HG02943 (cell line): ENCODE results near the gene CTSW.
A peak's percentile ranks its signal among the peaks of the same experiment; 100 is the strongest.
"Not testable (repeated sequence)": the region's sequence is repeated elsewhere in the genome, so short reads cannot be mapped to it uniquely, and the experiment has no call there.

Experiments
- ATAC-seq: cut with Tn5 transposase; IDR thresholded peaks from one replicate; pipeline ENCODE4 v1.9.1; 2021; ENCODE audit warnings: mild to moderate bottlenecking, low read depth, moderate library complexity; ENCODE audit not compliant: unreplicated experiment

The CTSW gene

GRCh38 chr11:65883786-65884715, 4.4 kb downstream of the CTSW start:
- no peak for ATAC-seq

DNA sequence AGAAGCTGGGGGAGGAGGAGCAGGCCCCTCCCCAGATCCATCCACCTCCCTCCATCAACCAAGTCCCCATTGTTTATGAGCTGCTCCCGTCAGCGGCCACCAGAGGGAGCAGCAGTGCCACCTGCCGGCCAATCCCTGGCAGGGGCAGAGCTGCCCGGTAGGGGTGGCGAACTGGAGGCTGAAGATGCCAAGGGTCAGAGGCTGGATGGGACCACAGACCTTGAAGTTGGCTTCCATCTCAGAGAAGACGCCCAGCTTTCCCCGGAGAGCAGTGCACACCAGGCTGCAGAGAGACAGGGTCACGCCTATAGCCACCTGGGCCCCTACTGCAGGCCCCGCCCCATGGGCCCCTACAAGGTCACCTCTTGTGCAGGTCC, 5.1 kb downstream of the CTSW start:
- no peak for ATAC-seq

DNA sequence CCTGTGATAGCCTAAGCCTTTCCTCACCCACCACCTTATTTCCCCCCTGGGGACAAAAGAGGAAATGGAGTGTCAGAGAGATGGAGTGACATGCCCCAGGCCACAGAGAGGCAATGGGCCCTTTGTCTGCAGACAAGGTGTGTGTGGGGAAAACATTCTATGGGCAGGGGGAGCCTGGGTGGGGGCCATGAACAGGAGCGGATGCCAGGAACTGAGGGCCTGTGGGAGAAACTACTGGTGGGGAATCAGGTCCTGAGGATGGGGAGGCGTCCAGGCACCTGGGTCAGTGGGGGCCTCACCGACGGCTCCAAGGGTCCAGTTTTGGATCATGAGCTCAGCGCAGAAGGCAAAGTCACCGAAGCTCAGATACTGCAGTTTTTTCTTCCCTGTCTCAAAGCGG, 5.6 kb downstream of the CTSW start:
- ATAC-seq = no peak

GRCh38 chr11:65885808-65886536, 6.3 kb downstream of the CTSW start:
- ATAC-seq = no peak

DNA sequence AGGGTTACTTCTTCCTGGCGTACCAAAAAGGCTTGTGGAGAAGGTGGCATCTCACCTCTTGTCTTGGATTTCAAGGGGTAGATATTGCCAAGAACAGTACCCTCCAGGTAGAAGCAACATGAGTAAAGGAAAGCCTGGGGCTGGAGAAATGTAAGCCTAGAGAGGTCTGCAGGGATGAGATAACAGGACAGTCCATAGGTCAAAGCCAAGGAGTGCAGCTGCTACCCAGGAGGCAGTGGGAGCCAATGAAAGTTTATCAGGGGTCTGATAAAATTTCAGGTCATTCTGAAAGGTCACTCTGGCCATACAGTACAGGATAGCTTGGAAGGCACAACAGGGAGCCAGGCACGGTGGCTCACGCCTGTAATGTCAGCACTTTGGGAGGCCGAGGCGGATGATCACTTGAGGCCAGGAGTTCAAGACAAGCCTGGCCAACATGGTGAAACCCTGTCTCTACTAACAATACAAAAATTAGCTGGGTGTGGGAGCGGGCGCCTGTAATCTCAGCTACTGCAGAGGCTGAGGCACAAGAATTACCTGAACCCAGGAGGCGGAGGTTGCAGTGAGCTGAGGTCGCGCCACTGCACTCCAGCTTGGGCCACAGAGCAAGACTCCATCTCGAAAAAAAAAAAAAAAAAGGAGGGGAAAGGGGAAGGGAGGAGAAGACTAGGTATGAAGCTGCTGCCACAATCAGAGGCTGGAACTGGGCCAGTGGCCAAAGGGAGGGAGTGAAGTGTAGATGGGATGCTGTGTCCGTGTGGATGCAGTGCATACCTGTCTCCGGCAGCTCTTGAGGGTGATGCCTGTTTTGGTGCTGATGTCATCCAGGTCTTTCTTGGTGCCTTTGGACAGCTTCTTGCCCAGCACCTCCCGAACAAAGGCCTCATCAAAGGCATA, 7.4 kb downstream of the CTSW start:
- no peak for ATAC-seq

DNA sequence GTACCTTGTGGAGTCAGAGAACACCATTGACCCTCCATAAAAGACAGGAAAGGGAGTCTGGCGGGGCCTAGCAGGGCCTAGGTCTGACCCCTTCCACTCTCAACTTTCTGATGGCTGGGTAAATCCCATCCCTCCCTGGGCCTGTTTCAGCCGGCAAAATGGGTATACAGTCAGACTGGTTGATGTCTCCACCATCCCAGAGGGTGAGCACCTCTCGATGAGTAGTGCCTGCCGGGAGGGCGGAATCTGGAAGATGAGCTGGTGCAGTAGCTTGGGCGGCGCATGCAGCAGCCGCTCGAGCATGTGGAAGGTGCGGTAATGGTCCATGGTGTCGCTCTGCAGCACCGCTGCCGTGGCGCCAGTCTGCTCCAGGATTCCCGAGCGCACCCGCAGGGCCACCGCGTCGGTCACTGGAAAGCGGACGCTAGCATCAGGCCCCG, 8.1 kb downstream of the CTSW start:
- ATAC-seq = no peak

DNA sequence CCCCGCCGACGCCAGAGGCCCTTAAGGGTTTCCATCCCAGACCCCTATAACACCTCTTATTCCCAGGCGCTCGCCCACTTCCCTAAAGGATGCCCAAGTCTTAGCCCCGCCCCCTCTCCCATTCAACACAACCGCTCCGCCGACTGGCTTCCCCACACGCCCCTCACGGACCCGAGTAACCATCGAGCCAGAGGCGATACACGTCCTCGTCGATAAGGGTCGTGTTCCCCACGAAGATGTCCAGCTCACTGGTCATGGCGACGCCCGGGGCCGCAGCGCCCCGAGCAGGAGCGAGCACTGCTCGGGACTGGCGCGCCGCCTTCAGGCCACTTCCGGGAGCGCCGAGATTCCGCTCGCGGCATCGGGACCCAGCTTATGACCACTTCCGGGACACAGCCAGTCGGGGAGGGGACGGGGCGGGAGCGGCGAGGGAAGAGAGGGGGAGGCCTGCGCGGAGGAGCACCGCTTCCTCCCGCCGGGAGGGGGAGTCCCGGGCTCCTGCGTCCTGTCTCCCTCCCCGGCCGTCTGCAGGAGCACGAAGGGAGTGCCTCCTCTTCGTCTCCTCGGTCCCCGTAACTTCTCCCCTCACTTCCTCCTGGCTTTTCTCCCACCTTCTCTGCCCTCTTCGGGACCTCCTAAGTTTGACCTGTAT, 8.7 kb downstream of the CTSW start, which contains the start of gene FIBP:
FIBP (minus strand) TSS at position 309 of the 652 bp plus-strand sequence; CDS start at position 256, 53 bp downstream.
- ATAC-seq = peak; percentile 47

GRCh38 chr11:65890324-65891218, 10.9 kb downstream of the CTSW start, which contains the start of gene CCDC85B:
TSS of gene CCDC85B (plus strand) at chr11:65890673. CDS start at chr11:65890784, 111 bp downstream.
- peak; percentile 45 for ATAC-seq

DNA sequence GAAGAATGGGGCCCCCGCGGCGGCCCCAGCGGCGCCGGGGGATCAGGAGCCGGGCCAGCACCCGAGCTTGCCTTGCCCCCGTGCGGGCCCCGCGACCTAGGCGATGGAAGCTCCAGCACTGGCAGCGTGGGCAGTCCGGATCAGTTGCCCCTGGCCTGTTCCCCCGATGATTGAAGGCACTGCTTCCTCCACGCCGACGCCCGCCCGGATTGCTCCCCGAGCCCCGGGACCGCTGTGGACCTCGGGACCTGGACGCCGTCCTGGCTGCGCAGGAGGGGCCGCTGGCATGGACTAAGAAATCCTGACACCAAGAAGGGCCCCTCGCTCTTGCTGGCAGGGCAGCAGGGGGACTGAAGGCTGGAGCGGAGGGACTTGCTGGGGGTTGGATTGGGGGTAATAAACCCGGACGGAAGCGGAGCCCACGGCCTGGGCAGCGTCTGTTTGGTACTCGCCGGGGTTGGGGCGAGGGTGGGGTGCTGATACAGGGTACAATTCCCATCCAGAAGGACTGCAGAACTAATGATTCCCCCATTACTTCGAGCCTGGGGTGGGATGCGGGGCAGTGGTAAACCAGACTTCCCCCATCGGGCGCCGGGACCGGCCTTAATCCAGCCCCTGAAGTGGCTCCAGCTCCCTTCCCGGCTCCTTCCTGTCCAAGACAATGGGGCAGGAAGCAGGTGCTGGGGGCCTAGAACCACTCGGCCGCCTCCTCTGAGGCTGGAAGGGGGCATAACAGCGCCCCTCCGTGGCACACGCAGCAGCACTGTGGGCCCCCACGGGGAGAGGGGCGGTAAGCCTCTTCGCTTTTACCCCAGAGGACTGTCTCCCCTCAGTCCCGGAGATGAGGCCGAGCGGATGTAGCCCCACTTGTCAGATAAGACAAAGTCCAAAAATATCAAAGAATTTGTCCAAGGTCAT, 11.8 kb downstream of the CTSW start:
- ATAC-seq = no peak

DNA sequence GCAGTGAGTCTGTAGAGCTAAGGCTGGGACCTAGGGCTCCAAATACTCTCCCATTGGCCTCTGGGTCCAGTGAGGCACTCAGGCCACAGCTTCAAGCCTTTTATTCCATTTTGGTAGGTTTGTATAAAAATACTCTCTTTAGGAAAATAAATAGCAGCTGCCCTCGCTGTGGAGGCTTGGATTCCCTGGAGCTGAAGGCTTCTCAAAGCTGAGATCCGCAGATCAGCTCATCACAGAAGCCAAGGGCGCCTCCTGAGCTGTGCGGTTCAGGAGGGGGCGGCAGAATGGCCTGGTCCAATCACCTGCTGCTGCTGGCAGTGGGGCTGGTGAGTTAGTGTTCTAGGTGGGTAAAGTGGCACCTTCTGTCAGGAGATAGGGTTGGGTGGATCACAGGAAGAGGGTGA, 12.5 kb downstream of the CTSW start:
- ATAC-seq = not testable (repeated sequence)

DNA sequence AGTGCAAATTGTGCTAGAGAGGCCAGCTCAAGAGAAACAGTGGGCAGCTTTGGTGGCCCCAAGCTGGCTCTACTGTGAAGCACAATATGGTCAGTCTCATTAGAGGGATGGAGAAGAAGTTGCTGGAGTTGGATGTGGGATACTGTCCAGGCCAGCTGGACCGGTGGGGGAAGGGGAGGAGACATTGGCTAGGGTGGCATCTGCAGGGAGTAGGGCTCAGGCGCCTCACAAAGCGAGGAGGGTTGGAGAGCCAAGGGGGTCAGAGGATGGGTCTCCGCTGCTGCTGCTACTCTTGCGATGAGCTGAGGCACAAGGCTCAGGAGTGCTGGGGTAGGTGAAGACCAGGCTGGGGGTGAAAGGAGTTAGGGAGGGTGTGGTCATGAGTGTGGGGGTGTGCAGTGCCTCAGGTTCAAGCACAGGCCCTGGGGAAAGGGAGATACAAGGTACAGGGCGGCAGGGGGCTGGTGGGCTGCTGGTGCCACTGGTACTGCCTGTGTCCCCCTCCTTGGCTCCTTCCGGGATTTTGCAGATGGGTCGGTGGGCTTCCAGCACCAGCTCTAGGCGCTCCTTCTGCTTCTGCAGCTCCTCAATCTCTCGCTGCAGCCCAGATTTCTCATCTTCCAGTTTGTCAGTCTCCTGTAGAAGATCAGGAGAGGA, 13.2 kb downstream of the CTSW start:
- ATAC-seq = no peak

DNA sequence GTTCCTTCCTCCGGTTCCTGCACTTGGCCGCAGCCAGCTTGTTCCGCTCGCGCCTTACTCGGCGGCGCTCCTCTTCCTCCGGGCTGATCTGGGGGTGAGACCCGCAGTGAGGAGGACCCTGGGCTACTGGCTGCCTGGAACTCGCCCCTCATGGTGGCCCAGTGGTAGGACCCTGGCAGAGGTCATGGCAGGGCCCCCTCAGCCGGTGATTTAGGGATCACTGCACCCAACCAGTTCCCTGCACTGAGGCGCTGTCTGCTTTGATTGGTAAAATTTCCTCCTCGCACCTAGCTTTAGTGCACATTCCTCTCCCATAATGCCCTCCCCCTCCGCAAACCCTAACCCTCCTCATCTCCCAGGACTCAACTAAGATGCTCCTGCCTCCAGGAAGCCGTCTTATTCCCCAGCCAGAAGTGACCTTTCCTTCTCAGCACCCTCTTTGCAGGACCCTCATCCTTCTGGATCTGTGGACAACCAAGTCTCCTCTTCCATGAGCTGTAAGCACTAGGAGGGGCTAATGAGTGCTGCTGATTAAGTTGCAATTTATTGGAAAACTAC, 14.5 kb downstream of the CTSW start:
- no peak for ATAC-seq

DNA sequence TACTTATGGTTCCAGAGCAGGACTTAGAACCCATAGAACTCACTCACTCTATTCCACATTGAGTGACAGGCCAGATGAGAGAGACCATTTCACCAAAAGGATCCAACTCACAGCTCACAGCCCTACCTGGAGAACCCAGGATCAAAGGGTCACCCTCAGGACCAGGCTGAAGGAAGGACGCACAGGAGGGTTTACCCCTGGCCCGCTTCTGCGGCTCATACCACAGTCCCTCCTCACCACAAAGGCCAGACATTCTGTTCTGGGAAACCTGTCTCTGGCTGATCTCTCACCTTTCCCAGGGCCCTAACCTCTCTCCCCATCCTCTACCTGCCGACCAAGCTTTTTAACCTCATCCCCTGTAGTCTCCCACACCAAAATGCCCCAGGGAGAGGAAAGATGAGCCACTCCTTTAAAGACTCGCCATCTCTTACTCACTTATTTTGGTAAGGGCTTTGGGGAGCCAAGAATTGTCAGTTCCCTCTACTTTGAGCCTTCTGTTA, 15.9 kb downstream of the CTSW start:
- no peak for ATAC-seq

GRCh38 chr11:65896034-65896999, 16.7 kb downstream of the CTSW start:
- no peak for ATAC-seq

GRCh38 chr11:65897020-65897471, 17.4 kb downstream of the CTSW start:
- ATAC-seq = no peak
